Measurements from ENCODE around the gene MACROD1. TPM values are rescaled to one million over a fixed set of nuclear protein-coding genes. Genes with fewer than 3 reads are reported as not detected.
A peak's percentile ranks its signal among the peaks of the same experiment; 100 is the strongest.

MACROD1 gene
- total and polyA plus RNA-seq, 9 of the 15 experiments (the other 6 are each of a cell fraction or from before 2014, with no cell fraction given), result 1.1 to 60.0 (median 26.4) TPM

DNA sequence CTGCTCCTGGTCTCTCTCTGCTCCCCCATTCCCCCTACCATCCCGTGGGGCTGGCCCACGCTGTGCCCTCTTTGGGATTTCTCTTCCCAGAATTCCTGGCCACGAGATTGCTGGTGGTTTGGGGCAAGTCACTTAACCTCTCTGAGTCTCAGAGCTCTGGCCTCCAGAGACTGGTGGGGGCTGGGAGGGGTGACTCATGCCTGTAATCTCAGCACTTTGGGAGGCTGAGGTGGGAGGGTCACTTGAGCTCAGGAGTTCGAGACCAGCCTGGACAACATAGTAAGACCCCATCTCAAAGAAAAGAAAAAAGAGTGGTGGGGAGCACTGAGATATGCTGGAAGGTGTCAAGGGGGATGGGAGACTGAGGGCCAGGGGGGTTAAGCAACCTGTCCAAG, 161.3 kb downstream of the MACROD1 start:
- 50% methylated on average over 4 of the region's 4 CpGs for WGBS (ENCODE audit: insufficient coverage, low coverage, missing lambda C conversion rate)
- intact Hi-C loops (cut with micrococcal nuclease), result loop anchor here (10.0 kb wide), 2 partner anchors 90 to 140 kb away; no protein-coding TSS in a partner anchor
- peaks cover 16% of the 10 kb centered on the region for H3K9me1 ChIP-seq (ENCODE audit: control insufficient read depth, insufficient read depth, low read length)
- no peak overlapping the region for H3K4me2 ChIP-seq (ENCODE audit: insufficient read depth, low read length)
- CTCF ChIA-PET (ENCODE audit: low intra/inter-chr PET ratio), result no interaction called here
- no TSS peak for BruUV-seq (replicated peaks)
- FAIRE-seq, result peak; percentile 77
- H3K9me3 ChIP-seq (replicated peaks; ENCODE audit: control insufficient read depth, insufficient read depth, low read depth, low read length), result no peaks in the 10 kb centered on the region
- H2AFZ ChIP-seq (ENCODE audit: low read depth, low read length), result no peak overlapping the region
- DNase-seq (ENCODE audit: extremely low read depth in 1 of 4, low spot score in 3 of 4), result peak in 1 of 4 experiments; percentile 29
- in situ Hi-C loops (cut with MboI), result no loop called here
- POLR2A ChIA-PET, result interaction anchor here (0.9 kb wide), 1 partner anchor 10 kb away, joined by 3 read pairs; no protein-coding TSS in a partner anchor
- H3K9ac ChIP-seq (ENCODE audit: insufficient read depth in 1 of 2, low read depth in 2 of 2, low read length in 2 of 2), result no peak overlapping the region
- H3K4me3 ChIP-seq, result no peak overlapping the region
- H3K79me2 ChIP-seq (ENCODE audit: control insufficient read depth, insufficient read depth, low read length), result no peaks in the 10 kb centered on the region
- H3K27me3 ChIP-seq (ENCODE audit: control insufficient read depth in 2 of 2, insufficient read depth in 2 of 2, low read length in 2 of 2), result no peaks in the 10 kb centered on the region
- peaks cover 16% of the 10 kb centered on the region; the same call in 2 of the 3 replicates for H3K36me3 ChIP-seq (ENCODE audit: control insufficient read depth, insufficient read depth, low read length)
- peaks cover 16 to 74% of the 10 kb centered on the region in 2 experiments for H3K4me1 ChIP-seq (replicated peaks in 1 of 2; ENCODE audit: control insufficient read depth in 2 of 2, insufficient read depth in 2 of 2, low read length in 2 of 2)
- H3K27ac ChIP-seq (ENCODE audit: extremely low read depth, low read depth, low read length), result no peak overlapping the region
- no peak for ATAC-seq
- peaks cover 49% of the 10 kb centered on the region for H4K20me1 ChIP-seq (replicated peaks; ENCODE audit: control insufficient read depth, insufficient read depth, low read length)
- TF ChIP-seq NEUROD1 (IDR thresholded peaks at IDR 0.05; ENCODE audit: borderline replicate concordance, low read depth, low read length, partially characterized antibody) (no peak), SLC30A9 (CRISPR knock-in tag; IDR thresholded peaks at IDR 0.05) (no peak), ZNF41 (CRISPR knock-in tag; conservative IDR thresholded peaks at IDR 0.05) (no peak), IFI16 (CRISPR knock-in tag; IDR thresholded peaks at IDR 0.05) (no peak), NCOA2 (IDR thresholded peaks at IDR 0.05; ENCODE audit: partially characterized antibody in 2 of 2) (no peak), BRD9 (IDR thresholded peaks at IDR 0.05; ENCODE audit: low read depth, partially characterized antibody) (peak; percentile 52)
- TF ChIP-seq, protein P1, sequence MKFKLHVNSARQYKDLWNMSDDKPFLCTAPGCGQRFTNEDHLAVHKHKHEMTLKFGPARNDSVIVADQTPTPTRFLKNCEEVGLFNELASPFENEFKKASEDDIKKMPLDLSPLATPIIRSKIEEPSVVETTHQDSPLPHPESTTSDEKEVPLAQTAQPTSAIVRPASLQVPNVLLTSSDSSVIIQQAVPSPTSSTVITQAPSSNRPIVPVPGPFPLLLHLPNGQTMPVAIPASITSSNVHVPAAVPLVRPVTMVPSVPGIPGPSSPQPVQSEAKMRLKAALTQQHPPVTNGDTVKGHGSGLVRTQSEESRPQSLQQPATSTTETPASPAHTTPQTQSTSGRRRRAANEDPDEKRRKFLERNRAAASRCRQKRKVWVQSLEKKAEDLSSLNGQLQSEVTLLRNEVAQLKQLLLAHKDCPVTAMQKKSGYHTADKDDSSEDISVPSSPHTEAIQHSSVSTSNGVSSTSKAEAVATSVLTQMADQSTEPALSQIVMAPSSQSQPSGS (CRISPR knock-in tag; IDR thresholded peaks at IDR 0.05), result no peak
- TF ChIP-seq, protein P2, sequence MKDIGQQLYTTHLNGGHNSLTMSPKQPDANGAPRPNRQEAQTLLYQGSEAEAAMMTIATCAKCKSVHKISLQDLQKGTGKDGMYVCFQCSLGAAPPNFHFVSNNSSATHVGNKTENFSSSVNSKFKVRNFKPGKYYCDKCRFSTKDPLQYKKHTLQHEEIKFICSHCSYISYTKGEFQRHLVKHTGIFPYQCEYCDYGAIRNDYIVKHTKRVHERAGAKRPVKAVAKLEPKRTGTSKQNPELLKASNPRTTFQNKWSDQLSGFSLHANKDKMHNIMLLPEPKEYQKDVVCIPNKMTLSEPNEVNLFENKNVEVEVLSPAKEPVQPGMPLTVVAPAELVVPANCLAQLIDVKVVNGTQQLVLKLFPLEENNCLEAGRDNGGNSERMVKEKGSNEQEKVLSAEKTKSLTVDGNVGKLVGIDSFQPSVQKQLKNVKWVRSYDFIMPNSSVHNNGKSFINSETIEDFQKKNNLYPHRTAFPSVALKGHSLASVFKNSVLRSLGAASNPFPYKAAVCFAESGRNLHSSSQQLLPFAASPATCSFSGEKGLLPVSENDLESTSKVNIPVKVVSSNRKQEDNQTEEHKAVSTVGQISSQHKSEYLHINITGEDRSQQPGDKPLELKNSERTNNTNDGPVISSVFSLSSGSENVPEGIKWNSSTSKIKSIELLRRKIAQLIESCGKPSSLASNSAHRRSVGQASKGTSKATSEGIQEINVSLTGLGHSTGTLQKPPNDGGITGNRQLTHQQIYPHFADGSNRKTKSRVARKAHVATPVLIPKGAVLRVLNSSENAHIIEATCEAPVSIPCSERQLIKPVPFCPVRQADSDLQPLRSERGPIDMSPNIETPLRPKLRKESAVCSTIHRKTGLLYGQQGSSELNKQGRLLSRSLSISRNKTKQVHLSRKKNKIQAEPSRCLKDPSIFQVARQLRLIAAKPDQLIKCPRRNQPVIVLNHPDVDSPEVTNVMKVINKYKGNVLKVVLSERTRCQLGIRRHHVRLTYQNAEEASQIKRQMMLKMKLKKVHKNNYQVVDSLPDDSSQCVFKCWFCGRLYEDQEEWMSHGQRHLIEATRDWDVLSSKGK (CRISPR knock-in tag; IDR thresholded peaks at IDR 0.05), result no peak
- TF ChIP-seq, protein P3, sequence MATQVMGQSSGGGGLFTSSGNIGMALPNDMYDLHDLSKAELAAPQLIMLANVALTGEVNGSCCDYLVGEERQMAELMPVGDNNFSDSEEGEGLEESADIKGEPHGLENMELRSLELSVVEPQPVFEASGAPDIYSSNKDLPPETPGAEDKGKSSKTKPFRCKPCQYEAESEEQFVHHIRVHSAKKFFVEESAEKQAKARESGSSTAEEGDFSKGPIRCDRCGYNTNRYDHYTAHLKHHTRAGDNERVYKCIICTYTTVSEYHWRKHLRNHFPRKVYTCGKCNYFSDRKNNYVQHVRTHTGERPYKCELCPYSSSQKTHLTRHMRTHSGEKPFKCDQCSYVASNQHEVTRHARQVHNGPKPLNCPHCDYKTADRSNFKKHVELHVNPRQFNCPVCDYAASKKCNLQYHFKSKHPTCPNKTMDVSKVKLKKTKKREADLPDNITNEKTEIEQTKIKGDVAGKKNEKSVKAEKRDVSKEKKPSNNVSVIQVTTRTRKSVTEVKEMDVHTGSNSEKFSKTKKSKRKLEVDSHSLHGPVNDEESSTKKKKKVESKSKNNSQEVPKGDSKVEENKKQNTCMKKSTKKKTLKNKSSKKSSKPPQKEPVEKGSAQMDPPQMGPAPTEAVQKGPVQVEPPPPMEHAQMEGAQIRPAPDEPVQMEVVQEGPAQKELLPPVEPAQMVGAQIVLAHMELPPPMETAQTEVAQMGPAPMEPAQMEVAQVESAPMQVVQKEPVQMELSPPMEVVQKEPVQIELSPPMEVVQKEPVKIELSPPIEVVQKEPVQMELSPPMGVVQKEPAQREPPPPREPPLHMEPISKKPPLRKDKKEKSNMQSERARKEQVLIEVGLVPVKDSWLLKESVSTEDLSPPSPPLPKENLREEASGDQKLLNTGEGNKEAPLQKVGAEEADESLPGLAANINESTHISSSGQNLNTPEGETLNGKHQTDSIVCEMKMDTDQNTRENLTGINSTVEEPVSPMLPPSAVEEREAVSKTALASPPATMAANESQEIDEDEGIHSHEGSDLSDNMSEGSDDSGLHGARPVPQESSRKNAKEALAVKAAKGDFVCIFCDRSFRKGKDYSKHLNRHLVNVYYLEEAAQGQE (IDR thresholded peaks at IDR 0.05; ENCODE audit: borderline replicate concordance), result no peak
- TF ChIP-seq, protein P3 (CRISPR knock-in tag; IDR thresholded peaks at IDR 0.05; ENCODE audit: low read depth), result no peak
